NB4 (cell line): ENCODE measurements around the gene ACACA.

Experiments used
- CTCF ChIP-seq: IDR thresholded peaks from one replicate; pipeline ENCODE4 v1.5.1; 2012; ENCODE audit warnings: low read depth, low read length
- MAX ChIP-seq: IDR thresholded peaks from 2 replicates; pipeline ENCODE4 v1.6.1; 2011; ENCODE audit warnings: low read depth, low read length
- MYC ChIP-seq: IDR thresholded peaks from 2 replicates; pipeline ENCODE4 v1.6.1; 2011; ENCODE audit warnings: low read depth, low read length
- POLR2A ChIP-seq: IDR thresholded peaks from 2 replicates; pipeline ENCODE4 v1.6.1; 2011; ENCODE audit warnings: mild to moderate bottlenecking; ENCODE audit not compliant: insufficient read length; ENCODE audit errors: extremely low read depth

GRCh38 chr17:37110746-37111145 lies 295.9 kb downstream of the ACACA start:
- TF ChIP-seq CTCF = no peak
- TF ChIP-seq POLR2A = no peak
- TF ChIP-seq MAX = no peak
- no peak for TF ChIP-seq MYC
